Mucosa of descending colon (tissue), 3 donors: Measurements from ENCODE around the gene LMF1. TPM values are rescaled to one million over a fixed set of nuclear protein-coding genes. Genes with fewer than 3 reads are reported as not detected.

Experiments used
- ATAC-seq: fragments of 200-7000 bp; cut with Tn5 transposase; one replicate; pipeline ENCODE4 v1.9.1; 2020; ENCODE audit warnings: mild to moderate bottlenecking, moderate library complexity
- DNase-seq, 3 donors: peaks; one replicate each; pipeline ENCODE4 v3.0.0-alpha.2; 2020
- H3K36me3 ChIP-seq: fragments of 200-600 bp; one replicate; pipeline ENCODE4 v1.8.0; 2021; ENCODE audit warnings: low read depth, mild to moderate bottlenecking
- H3K4me1 ChIP-seq: fragments of 200-600 bp; one replicate; pipeline ENCODE4 v1.8.0; 2021; ENCODE audit warnings: low read depth, mild to moderate bottlenecking
- H3K4me3 ChIP-seq: fragments of 200-600 bp; one replicate; pipeline ENCODE4 v1.8.0; 2021; ENCODE audit warnings: mild to moderate bottlenecking
- H3K9me3 ChIP-seq: fragments of 200-600 bp; one replicate; pipeline ENCODE4 v1.8.0; 2021; ENCODE audit warnings: mild to moderate bottlenecking
- intact Hi-C, 2 donors: fragments of 100-400 bp; cut with DNase I in 1 of 2; cut with micrococcal nuclease in 1 of 2; formaldehyde crosslinking; loops; one replicate each; pipeline versions ENCODE4 v1.11.0 to v1.11.1; 2022; cut with DNase I, micrococcal nuclease
- total RNA-seq, 3 donors: library from RNA; stranded (reverse); fragmentation: NEBNext Ultra II Directional in 2 of 3; extraction: Animal tissue kit (Norgen Biotek cat#: 25700) in 2 of 3; gene quantifications; one replicate each; pipeline versions ENCODE4 v1.2.1 to v1.2.4, GENCODE V29; 2021 to 2023
- TF ChIP-seq, protein P1 (sequence below): fragments of 200-600 bp; IDR thresholded peaks from one replicate; pipeline ENCODE4 v1.8.0; 2022; ENCODE audit warnings: antibody characterized with exemption, mild to moderate bottlenecking
- donor health status: DM: no; HTN: no; CAD: no; lungs with moderate emphysema.
- donor health status: DM: no; HTN: no; CAD: no.
- donor health status: DM: no; HTN: yes; CAD: no.

Gene LMF1
- total RNA-seq, 3 donors from 2014 or later, result 16.4 to 26.5 (median 25.1) TPM

DNA sequence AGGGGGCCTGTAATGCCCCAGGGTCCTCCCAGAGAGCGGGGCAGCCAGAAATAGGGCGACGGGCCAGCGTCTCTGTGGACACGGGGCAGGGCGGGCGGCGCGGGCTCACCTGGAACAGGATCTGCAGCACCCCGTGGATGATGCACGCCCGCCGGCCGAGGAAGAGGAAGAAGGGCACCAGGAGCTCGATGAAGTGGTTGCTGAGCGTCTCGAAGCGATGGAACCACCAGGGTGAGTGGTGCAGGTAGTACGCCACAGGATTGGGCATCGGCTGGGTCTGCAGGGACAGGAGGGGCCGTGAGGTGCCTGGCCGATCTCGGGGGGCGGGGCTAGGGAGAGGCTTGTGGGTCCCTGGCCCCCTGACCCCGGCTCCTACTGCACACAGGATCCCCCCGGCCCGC lies 91.3 kb downstream of the LMF1 start:
- TF ChIP-seq, protein P1, sequence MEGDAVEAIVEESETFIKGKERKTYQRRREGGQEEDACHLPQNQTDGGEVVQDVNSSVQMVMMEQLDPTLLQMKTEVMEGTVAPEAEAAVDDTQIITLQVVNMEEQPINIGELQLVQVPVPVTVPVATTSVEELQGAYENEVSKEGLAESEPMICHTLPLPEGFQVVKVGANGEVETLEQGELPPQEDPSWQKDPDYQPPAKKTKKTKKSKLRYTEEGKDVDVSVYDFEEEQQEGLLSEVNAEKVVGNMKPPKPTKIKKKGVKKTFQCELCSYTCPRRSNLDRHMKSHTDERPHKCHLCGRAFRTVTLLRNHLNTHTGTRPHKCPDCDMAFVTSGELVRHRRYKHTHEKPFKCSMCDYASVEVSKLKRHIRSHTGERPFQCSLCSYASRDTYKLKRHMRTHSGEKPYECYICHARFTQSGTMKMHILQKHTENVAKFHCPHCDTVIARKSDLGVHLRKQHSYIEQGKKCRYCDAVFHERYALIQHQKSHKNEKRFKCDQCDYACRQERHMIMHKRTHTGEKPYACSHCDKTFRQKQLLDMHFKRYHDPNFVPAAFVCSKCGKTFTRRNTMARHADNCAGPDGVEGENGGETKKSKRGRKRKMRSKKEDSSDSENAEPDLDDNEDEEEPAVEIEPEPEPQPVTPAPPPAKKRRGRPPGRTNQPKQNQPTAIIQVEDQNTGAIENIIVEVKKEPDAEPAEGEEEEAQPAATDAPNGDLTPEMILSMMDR, result no peak
- intact Hi-C loops, result no loop called here
- Histone ChIP-seq H3K9me3 (peaks cover 10% of the 10 kb centered on the region), H3K4me3 (no peak overlapping the region), H3K36me3 (no peaks in the 10 kb centered on the region), H3K4me1 (no peaks in the 10 kb centered on the region)
- DNase-seq, result peak in 1 of 3 donors; percentile 46
- no peak for ATAC-seq

- ATAC-seq, result no peak
Measured at GRCh38 chr16:878886-879285, 91.9 kb downstream of the LMF1 start.

GRCh38 chr16:878072-878784 lies 92.6 kb downstream of the LMF1 start:
- H3K4me3 ChIP-seq, result no peak overlapping the region
- H3K36me3 ChIP-seq, result no peaks in the 10 kb centered on the region
- TF ChIP-seq, protein P1, result no peak
- no peaks in the 10 kb centered on the region for H3K4me1 ChIP-seq
- ATAC-seq (peak; percentile 36), DNase-seq (peak in 1 of 3 donors; percentile 46)
- intact Hi-C loops, result no loop called here
- H3K9me3 ChIP-seq, result no peaks in the 10 kb centered on the region

More at GRCh38 chr16:878886-879285, 91.9 kb downstream of the LMF1 start:
- peaks cover 4% of the 10 kb centered on the region for H3K9me3 ChIP-seq
- TF ChIP-seq, protein P1, result no peak
- no peaks in the 10 kb centered on the region for H3K36me3 ChIP-seq
- H3K4me1 ChIP-seq, result no peaks in the 10 kb centered on the region
- H3K4me3 ChIP-seq, result no peak overlapping the region
- DNase-seq, result peak in 1 of 3 donors; percentile 29
- intact Hi-C loops, result no loop called here

GRCh38 chr16:877242-878071 lies 93.3 kb downstream of the LMF1 start:
- DNase-seq (peak in 2 of 3 donors; percentile 9 to 29), ATAC-seq (no peak)
- TF ChIP-seq, protein P1, result no peak
- H3K36me3 ChIP-seq, result no peaks in the 10 kb centered on the region
- intact Hi-C loops, result no loop called here
- H3K9me3 ChIP-seq, result no peaks in the 10 kb centered on the region
- H3K4me3 ChIP-seq, result no peak overlapping the region
- no peaks in the 10 kb centered on the region for H3K4me1 ChIP-seq

DNA sequence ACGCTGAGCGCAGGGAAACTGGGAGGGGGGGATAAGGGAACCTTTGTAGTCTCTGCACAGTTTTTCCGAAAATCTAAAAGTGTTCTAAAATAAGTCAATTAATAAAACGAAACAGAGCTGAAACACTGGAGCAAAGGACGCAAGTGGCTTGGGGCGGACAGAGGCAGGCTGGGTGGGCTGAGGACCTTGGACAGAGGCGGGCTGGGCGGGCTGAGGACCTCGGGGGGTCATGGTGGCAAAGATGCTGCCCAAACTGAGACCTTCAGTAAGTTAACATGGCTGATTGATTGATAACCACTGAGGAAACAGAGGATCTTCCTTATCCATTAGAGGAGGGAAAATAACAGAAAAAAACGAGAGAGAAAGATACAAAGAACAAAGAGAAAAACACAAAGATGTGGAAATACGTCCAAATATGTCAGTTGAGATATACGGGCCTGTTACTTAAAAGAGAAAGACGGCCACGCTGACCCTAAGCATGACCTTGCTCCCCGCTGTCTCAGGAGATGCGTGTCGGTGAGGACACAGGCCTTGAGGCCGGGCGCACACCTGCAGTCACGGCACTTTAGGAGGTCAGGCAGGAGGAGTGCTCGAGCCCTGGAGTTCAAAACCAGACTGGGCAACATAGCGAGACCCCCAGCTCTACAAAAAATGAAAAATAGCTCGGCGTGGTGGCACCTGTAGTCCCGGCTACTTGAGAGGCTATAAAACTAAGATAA lies 94.1 kb downstream of the LMF1 start:
- ATAC-seq, result no peak
- Histone ChIP-seq H3K4me1 (no peaks in the 10 kb centered on the region), H3K36me3 (no peaks in the 10 kb centered on the region), H3K9me3 (no peaks in the 10 kb centered on the region), H3K4me3 (no peak overlapping the region)
- TF ChIP-seq, protein P1, result no peak
- intact Hi-C loops, result no loop called here
- peak in 1 of 3 donors; percentile 22 for DNase-seq
